Endothelial cell of hepatic sinusoid (primary cell): ENCODE data around the gene GRID1.

ENCODE experiments used
- in situ Hi-C: cut with HindIII; loops from 2 replicates; pipeline ENCODE4 v1.10.0; 2017; ENCODE audit warnings: low sequenced_read_pairs

GRID1 gene

DNA sequence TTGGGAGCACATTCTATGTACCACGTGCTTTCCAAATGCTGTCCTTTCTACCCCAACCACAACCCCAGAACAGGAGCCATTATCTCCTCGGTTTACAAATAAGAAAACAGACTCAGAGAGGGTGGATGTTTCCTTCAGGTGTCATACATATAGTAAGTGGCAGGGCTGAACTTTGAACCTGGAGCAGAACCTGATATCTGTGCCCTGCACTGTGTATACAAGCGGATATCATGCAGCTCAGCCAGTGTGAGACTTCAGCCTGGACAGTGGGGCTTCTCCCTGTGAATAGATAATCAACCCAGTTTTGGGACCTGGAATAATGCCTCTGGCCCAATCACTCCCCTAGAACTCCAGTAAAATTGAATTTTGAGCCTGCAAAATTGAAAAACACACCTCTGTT lies 341.1 kb downstream of the GRID1 start:
- in situ Hi-C loops = no loop called here

DNA sequence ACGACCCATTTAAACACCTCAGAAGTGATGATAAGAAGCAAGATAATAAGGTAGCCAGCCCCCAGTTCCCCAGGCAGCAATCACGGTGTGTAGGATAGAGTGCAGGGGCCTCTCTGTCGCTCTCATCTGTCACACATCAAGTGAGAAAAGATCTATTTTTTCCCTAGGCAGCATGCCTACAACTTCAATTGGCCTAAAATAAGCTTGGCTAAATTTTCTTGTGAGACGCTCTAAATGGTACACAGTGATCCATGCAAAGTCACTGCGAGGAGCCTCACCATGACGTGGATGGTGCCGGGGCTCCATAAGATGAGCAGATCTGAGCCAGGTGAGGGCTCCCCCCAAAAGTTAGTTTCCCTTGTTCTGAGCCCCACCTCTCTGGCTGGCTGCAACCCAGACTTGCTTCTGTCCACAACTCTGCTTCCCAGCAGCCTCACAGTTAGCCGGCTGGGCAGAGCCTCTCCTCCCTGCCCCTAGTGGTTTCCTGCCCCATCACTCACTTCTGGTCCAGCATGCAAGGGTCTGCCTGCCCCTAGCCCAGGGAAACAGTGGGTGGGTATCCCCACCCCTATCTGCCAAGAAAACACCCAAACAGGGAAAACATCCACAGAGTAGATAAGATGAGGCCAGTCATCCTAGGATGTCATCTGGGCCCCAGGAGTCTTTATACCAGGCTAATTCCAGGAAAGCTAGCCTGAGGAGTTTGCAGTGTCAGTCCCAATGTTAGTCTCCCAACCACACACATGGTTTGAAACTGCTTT lies 342.1 kb downstream of the GRID1 start:
- in situ Hi-C loops = no loop called here

DNA sequence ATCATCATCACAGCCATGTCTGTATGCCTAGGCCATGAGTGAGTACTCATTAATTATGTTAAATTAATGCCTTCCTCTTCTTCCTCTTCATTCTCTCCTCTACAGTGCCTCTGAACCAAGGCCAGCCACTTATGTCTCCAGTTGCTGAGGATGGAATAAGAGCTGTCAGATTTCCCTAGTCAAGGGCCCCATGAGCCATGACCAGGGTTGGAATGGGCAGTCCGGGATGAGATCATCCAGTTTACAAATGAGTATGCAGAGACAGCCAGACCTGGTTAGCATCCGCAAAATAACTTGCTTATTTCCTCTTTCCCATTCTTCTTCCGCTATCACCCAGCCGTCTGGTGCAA lies 342.7 kb downstream of the GRID1 start:
- in situ Hi-C loops = no loop called here

DNA sequence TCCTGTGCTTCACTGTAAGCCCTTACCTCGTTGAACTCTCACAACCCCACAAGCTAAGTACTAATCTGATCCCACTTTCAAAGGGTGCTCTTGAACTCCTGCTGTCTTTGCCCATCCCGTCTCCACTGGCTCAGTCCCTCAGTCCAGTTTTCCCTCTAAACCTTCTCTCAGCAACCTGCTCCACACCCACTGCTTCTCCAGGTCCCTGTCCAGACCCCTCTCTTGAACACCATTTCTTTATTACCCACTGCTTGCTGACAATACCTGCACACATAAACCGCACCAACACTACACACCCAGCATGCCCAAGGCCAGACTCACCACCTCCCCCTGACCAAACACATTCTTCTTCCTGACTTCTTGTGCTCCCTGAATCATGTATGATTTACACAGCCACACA lies 343.3 kb downstream of the GRID1 start:
- in situ Hi-C loops = no loop called here

DNA sequence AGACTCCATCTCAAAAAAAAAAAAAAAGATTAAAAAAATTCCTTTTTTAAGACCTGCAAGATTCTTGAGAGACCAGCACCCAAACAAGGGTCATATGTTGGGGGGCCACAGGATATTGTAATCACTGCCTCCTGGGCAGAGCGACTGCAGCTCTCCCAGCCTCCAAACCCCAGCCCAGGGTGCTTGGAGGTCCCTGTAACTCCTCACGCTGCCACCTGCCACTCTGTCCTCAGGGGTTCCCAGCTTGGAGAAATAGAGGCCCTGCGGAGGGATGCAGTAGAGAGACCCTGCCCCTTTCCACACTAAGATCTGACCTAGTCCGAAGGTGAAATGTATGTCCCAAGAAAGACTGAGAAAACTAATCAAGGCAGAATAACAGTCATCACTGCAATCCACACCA lies 343.7 kb downstream of the GRID1 start:
- in situ Hi-C loops = no loop called here

DNA sequence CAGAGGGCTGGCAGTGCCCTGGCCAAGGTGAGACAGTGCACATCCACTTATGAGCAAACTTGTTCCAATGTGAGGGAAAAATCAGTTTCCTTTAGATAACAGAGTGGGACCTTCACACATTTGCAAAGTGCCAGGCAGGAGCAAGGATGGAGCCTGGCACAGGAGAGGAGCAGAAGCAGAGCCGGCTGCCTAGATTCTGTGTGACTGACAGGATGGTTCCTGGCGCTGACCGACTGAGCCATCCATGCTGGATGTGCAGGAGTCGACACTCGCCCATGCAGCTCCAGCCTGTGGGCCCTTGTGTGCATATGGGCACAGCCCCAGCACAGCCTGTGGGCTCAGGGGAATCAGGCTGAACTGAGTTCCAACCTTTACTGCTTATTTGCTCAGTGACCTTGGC lies 346.5 kb downstream of the GRID1 start:
- in situ Hi-C loops = no loop called here

DNA sequence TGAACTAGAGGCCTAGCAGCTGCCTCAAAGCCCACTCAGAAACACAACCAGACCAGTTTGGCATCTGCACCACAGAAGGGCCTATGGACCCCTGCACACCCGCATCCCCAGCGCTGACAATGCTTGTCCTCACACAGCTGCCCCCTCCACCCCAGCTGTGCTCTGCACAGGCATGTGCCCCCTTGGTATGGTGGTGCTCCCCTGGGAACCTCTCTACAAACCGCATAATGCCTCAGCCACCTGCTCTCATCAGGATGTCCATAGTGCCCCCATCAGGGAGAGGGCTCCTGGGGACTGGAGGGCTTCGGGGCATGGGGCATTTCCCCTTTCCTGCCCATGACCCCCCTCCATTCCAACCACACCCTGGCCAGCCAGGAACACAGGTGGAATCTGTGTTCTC lies 347.5 kb downstream of the GRID1 start:
- in situ Hi-C loops = no loop called here

DNA sequence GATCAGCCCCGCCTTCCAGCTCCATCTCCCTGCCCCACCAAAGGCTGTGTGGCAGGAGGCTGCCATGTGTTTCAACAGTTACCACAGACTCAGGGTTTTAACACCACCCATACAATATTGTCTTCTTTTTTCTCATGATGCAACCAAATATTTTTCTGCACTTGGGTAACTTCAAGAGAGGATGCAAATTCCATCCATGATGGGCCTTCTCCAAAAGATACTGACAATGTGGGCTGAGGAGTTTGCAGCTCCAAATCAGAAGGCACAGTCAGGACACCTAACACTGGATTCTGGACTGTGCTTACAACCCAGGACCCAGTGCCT lies 347.9 kb downstream of the GRID1 start:
- in situ Hi-C loops = no loop called here

DNA sequence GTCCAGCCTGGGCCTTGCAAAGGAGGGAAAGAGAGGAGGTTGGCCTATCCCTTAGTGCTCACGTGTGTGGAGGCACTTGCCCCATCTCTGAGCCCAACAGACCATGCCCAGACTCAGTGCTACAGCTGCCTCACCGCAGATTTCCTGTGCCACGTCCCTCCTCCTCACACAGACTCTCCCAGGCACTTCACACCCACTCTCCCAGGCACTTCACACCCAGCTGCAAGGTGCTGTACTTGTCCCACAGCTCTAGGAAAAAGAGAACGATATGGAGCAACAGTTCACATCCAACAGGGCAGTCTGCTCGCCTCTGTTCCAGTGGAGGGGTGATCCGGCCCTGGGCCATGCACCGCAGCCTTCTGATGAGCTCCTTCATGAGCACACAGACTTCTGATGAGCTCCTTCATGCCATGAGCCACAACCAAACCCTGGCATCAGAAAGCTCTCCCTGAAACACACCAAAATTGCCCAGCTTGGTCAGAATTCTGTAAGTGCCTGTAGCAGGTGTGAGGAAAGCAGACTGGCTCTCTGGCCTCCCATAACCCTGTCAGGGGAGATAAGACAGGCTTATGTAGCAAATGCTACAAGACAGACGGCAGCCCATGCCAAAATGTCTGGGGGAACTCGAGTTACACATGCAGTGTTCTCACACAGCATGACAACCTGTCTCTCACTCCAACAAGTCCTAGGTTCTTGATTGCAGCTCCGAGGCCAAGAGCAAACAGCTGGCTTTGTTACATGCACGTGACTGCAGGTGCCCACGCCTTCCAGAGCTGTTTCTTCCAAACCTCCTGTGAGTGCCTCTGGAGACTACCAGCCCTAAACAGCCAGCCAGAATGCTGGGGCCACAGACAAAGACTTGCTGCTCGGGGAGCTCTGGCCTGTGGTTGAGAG lies 348.5 kb downstream of the GRID1 start:
- in situ Hi-C loops = no loop called here

DNA sequence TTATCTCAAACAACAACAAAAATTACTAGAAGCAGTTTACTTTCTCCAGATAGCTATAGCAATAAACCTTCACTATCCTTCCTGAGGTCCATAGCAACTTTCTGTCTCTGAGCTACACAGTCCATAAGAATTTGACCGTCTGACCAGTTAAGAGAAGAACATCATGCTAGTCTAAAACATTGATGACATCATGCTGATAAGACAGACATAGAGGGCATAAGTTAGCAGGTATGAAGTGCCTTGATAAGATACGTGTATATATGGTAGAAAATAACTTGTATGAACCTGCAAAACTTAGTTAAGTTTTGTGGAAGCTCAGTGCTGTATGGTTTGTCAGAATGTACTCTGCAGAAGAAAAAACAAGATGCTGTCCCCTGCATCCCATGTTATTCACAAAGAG lies 353.0 kb downstream of the GRID1 start:
- in situ Hi-C loops = no loop called here

DNA sequence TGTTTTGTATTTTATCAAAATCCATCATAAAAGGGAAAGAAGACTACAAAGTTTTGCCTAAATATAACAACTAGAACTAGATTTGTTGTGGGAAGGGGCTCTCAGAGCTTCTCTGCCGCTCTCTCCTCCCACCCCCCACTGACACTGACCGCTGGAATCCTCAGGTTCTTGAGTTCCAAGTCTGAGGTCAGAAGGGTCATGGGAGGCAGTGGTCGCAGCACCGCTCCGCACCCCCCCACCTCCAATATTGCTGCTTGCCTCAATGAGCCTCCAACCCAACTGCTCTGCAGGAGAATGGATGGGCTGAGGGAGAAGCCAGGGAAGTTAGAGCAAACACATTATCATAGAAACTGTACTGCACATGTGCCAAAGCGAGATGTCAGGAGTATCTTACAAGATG lies 359.4 kb downstream of the GRID1 start:
- in situ Hi-C loops = no loop called here

DNA sequence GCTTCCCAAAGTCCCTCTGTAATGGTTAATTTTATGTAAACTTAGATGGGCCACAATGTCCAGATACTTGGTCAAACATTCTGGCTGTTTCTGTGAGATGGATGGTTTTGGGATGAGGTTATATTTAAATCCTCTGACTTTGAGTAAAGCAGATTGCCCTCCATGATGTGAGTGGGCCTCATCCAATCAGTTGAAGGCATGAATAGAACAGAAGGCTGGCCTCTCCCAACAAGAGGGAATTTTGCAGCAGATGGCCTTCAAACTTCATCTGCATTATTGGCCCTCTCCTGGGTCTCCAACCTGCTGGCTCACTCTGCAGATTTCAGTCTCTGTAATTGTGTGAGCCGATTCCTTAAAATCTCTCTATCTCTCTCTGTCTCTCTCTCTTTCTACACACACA lies 362.3 kb downstream of the GRID1 start:
- in situ Hi-C loops = no loop called here

DNA sequence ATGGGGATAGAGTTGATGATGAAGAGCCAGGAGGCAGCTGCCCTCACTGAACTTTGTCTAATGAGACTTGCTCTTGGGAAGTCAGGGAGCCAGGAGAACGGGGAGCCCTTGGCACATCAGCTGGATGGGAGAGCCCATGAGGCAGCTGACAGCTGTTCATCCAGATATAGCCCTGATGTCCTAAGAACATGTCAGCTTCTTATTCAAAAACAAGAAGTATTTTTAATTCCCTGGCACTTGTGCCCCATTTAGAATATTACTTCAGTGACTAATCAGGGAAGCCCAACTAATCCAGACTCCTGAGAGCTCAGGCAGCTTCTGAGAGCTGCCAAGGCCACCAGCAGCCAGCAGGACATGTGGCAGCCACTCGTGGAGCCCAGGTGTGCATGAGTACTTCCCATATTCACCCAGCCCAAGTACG lies 363.4 kb downstream of the GRID1 start:
- in situ Hi-C loops = no loop called here

DNA sequence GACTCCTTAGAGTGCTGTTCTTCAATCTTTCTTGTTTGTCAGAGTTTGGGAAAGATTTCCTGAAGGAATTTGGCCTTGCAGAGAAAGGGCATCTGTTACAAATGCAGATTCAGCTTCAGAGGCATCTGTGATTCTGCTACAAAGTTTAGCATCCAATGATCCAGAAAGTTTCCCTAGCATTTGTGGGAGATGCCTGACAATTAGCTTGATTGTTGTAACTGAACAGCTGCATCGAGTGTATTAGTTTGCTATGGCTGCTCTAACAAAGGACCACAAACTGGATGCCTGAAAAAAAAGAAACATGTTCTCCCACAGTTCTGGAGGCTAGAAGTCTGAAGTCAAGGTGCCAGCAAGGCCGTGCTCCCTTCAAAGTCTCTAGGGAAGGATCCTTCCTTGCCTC lies 365.1 kb downstream of the GRID1 start:
- in situ Hi-C loops = no loop called here

DNA sequence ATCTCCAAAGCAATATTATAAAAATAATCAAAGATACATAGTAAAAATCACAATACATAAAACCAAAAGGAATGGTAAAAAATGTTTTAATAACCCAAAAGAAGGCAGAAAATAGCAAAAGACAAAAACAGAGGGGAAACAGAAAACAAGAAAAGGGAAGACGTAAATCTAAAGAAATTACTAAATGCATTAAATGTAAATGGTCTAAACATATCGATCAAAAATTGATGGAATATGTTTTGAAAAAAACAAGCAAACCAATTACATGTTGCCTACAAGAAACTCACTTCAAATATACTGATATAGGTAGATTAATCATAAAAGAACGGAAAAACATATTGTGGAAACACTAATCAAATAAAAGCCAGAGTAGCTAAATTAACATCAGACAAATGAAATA lies 369.1 kb downstream of the GRID1 start:
- in situ Hi-C loops = no loop called here

DNA sequence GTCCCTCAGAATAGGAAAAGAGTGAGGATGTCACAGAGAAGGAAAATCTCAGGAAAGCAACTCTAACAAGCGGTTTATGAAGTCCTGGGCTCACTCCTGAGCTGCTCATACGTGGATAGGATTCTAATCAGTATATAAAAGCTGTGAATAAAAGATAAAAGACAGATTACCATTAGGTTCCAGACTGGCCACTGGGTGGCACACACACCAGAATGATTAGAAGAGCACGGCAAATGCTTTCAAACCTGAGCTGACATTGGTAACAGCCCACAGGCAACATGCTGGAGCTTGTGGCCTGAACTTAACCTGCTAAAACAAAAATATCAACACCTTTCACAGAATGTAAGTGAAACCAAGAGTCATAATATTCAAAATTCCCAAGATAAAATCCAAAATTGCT lies 370.8 kb downstream of the GRID1 start:
- in situ Hi-C loops = no loop called here

DNA sequence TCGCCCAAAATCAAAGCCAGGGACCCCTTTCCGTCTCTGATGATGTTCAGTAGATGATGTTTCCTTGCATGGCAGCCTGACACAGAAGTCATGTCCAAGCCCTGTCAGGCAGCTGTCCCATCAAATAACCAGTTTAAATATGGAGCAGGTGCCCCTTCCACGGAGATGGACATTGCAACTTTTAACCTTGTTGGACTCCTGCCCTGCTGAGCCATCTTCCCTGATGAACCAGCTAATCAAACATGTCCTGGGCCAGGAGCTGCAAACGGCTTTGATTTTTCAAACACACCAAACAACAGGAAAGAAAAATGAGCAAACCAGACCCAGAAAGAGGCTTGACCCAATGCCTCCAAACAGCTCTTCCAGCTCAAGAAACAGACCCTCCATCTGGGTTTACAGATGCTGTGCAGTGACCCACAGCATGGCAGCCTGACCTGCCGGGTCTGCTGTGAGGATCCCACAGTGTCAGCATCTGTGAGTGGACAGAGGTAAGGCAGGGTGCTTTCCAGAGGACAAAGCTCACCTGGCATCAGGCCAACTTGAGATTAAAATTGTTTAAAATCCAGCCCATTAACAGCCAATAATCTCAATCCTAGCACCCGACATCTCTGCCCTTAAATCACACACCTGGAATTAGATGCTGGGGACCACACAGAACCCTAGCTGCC lies 372.6 kb downstream of the GRID1 start:
- in situ Hi-C loops = no loop called here

DNA sequence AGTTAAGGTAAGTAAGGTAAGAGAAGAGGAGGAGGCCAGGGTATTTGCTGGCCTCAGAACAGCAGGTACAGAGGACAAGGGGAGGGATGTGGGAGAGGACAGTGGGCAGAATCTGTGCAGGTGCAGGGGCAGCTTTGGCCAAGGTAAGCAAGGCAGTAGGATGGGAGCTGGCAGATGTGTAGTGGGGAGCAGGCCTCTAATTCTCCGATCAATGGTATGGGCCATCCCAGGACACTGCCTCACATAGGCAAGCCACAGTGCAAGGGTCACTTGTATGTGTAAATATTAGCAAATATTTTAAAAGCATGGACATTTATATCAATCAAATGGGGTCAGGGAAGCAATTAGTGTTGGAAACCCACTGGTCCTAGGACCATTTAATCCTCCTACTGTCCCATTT lies 373.5 kb downstream of the GRID1 start:
- in situ Hi-C loops = no loop called here

DNA sequence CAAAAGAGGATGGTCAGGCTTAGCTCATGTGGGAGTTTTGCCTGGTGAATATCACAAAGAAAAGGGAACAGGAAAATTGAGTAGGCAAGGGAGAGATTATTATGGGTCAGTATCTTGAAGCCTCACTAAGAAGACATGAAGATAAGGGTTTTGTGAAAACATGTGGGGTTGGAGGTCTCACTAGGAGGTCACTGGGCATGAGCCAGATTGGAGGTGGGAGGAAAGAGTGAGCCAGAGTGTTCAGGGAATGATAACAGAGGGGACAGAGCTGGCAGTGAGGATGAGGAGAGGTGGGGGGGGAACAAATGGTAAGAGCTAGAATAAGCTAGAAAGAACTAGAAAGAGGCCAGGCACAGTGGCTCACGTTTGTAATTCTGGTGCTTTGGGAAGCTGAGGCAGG lies 374.3 kb downstream of the GRID1 start:
- in situ Hi-C loops = no loop called here

DNA sequence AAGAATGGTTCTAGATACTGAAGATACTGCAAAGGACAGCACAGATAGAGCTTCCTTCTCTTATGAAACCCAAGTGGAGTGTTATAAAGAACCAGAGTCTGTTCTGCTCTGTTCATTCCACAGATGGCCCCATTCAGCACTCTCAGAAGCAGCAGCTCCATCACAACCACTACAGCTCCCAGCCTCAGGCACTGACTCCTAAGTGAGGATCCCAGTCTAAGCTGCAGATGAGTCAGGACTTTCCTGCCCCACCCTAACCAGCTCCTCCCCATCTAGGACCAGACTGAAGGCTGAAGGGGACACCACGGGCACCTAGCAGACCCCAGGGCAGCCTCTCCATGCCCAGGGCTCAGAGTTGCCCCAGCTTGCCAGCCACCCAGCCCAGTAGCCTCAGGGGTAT lies 379.8 kb downstream of the GRID1 start:
- in situ Hi-C loops = no loop called here

DNA sequence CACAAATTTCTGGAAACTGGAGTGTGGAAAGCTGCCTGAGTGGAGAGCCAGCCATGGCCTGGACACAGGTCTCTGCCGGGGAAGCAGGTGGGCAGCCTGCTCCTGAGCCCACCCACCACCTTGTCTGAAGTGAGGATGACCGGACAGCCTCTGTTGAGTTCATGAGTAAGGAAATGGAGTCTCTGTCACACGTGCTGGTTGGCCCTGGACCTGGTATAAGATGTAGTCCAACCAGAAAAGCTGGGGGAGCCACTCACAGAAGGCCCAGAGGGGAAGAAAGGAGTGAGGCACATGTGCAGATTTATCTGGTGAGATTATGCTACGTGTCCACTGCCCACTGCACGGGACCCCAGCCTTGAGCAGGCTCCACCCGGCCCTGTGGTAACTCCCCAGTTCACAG lies 383.5 kb downstream of the GRID1 start:
- in situ Hi-C loops = no loop called here

DNA sequence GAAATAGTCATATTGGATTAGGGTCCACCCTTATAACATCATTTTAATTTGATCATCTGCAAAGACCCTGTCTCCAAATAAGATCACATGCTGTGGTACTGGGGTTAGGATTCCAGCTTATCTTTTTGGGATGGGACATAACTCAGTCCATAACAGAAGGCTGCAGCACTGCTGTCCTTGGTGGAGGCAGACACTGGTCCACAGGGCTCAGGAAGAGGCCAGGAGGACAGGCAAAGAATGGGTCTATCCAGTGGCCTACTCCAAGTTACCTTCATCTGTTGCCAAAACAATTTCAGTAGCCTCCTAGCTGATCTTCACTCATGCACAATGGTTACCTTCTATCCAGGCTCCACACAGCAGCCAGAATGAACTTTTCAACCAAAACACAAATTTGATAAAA lies 387.0 kb downstream of the GRID1 start:
- in situ Hi-C loops = no loop called here
